GM18520 (cell line): Measurements from ENCODE around the gene RHOT2.
"Not testable (repeated sequence)": the region's sequence is repeated elsewhere in the genome, so short reads cannot be mapped to it uniquely, and the experiment has no call there.

ENCODE experiments used
- ATAC-seq: cut with Tn5 transposase; IDR thresholded peaks from one replicate; pipeline ENCODE4 v1.9.1; 2021; ENCODE audit not compliant: unreplicated experiment

Gene RHOT2

GRCh38 chr16:712740-713250, 44.9 kb downstream of the RHOT2 start:
- not testable (repeated sequence) for ATAC-seq

GRCh38 chr16:714079-714478, 46.1 kb downstream of the RHOT2 start:
- ATAC-seq: no peak

- peak; percentile 59 for ATAC-seq
Measured at GRCh38 chr16:714558-715476, 46.9 kb downstream of the RHOT2 start, which contains the start of gene METRN. Gene METRN, plus strand, starts transcription at chr16:715118. Its CDS starts 172 bp downstream, at chr16:715290.

DNA sequence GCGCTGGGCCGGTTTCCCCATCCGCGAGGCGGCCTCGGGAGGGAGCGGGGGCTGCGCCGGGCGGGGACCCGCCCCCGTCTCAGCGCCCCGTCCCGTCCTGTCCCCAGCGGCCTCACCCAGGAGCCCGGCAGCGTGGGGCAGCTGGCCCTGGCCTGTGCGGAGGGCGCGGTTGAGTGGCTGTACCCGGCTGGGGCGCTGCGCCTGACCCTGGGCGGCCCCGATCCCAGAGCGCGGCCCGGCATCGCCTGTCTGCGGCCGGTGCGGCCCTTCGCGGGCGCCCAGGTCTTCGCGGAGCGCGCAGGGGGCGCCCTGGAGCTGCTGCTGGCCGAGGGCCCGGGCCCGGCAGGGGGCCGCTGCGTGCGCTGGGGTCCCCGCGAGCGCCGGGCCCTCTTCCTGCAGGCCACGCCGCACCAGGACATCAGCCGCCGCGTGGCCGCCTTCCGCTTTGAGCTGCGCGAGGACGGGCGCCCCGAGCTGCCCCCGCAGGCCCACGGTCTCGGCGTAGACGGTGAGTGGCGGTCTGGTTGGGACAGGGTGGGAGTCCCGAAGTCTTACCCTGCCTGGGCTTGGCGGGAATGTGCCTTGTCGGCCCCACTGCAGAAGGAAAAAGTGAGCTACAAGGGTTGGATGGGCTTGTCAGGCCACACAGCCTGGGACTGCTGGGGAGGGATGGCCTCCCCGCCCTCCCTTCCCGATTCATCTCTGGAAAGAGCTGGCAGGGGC, 47.7 kb downstream of the RHOT2 start:
- no peak for ATAC-seq

DNA sequence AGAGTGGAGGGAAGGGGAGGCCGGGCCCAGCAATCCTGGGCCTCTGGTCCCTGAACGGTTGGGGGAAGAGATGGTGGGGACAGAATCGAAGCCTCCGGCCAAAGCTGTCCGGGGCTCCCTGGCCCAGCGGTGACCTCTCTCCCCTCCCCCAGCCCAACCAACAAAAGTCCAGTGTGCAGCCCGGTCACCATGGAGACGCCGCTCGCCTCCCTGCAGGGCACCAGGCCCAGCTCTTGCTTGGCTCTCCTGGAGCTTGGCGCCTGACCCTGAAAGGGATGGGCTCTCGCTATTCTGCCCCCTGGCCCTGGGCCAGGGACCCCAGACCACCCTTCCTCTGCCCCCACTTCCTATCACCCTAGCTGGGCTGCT, 48.3 kb downstream of the RHOT2 start:
- no peak for ATAC-seq

DNA sequence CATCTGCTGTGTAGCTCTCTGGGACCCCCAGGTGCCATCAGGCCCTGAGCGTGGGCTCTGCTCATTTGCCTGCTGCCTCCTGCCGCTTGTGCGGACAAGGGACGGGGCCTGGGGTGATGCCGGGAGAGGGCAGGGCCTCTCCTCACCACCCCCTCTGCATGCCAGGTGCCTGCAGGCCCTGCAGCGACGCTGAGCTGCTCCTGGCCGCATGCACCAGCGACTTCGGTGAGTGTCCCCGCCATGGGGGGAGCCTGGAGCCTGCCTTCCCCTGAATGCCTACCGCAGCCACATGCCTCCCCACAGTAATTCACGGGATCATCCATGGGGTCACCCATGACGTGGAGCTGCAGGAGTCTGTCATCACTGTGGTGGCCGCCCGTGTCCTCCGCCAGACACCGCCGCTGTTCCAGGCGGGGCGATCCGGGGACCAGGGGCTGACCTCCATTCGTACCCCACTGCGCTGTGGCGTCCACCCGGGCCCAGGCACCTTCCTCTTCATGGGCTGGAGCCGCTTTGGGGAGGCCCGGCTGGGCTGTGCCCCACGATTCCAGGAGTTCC, 48.9 kb downstream of the RHOT2 start:
- ATAC-seq: no peak

GRCh38 chr16:717450-718245, 49.7 kb downstream of the RHOT2 start:
- no peak for ATAC-seq

DNA sequence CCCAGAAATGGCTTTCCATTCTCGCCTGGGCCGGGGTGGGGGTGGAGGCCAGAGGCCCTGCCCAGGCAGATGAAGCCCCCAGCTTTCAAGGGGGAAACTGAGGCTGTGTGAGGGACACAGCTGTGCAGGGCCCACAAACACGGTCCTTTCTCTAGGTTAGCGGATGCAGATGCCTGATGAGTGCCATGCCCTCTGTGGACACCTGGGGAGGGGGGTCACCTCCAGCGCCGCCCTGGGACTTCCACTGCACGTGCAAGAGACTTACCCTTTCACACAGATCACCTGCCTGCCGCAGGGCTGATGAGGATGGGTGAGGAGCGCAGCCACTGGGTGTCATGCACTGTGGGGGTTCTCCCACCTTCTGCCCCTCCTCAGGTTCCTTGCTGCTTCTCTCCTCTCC, 50.5 kb downstream of the RHOT2 start:
- ATAC-seq: no peak

GRCh38 chr16:718922-719321, 51.0 kb downstream of the RHOT2 start:
- ATAC-seq: no peak

GRCh38 chr16:719815-720446, 52.0 kb downstream of the RHOT2 start:
- no peak for ATAC-seq

DNA sequence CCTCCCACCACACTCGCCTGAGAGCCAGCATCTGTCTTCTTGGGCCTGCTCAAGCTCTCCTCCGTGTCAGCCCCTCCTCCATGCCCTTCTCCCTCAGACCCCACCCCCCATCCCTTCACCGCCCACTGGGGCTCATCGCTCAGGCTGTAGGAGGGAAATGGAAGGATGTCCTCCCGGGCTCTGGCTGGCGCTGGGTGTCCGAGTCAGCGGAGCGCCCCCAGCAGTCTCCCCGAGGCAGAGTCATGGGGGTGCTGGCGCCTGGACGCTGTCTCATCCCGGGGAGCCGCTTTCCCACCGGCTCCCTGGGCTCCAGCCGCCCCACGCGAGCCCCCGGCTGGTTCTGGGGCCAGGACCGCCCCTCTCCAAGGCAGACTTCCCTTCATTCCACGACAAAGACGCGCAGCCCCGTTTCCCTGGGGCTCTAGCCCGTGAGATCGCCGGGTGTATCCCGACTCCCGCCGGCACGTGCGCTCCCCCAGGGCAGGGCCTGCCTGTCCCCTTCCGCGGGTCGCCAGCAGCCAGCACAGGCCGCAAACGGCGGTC, 52.6 kb downstream of the RHOT2 start:
- ATAC-seq: no peak

DNA sequence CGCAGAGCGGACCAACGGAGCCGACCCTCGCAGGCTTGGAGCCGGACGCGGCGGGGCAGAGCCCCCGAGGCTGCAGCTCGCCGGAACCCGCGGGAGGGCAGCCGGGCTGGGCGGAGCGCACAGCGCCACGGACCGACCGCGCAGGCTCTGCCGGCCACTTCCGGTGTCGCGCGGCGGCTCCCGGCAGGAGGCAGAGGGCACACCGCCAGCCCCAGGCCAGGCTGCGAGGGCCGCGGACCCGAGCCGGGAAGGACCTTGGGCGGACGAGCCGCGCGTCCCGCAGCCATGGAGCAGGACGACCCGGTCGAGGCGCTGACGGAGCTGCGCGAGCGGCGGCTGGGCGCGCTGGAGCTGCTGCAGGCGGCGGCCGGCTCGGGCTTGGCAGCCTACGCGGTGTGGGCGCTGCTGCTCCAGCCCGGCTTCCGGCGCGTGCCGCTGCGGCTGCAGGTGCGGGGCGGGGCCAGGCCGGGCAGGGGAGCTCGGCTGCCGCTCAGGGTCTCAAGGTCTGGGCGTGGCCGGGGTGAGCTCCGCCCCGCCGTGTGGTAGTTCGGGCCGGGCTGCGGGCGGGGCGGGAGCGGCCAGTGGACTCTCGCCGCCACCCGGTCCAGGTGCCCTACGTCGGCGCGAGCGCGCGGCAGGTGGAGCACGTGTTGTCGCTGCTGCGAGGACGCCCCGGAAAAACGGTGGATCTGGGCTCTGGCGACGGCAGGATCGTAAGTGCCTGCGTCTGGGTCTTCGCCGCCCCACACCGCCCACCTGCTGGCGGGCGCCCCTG, 53.2 kb downstream of the RHOT2 start, which contains the start of gene ANTKMT:
Gene ANTKMT, plus strand, starts transcription at position 157 of the 775 bp plus-strand sequence. Its CDS starts 129 bp downstream, at position 286.
- peak; percentile 74 for ATAC-seq

- ATAC-seq: no peak
Measured at GRCh38 chr16:721765-722540, 54.0 kb downstream of the RHOT2 start.

DNA sequence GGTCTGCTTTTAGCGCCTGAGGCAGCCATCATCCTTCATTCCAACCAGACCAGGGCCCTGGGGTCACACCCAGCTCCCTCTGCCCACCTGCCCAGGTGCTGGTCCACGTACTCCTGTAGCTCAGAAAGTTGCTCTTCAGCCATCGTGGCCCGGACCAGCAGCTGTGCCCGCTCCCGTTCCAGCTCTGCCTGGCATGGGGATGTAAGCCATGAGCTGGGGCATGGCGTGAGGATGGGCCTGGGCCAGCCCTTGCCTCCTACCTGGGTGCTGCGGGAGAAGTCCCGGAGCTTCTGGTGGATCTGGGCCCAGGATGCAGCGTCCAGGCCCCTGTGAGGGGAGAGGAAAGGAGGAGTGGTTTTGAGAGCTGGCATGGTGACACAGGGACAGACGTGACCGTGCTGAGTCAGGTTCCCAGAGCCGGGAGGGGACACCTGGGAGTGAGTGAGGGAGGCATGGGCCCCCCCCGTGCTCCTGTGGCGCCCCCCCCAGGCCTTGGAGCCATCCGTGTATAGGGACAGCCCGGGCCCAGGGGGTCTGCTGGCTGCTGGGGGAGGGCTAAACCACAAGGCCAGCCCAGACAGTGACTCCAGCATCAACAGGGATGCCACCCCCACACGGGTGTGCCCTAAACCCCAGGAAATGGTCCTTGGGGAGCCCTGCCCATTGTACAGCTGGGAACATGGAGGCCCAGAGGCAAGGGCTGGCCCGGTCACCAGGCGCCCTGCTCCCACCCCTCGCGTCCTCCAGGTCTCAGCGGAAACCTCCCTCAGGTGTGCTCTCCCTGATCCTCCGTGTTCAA, 55.1 kb downstream of the RHOT2 start:
- no peak for ATAC-seq

DNA sequence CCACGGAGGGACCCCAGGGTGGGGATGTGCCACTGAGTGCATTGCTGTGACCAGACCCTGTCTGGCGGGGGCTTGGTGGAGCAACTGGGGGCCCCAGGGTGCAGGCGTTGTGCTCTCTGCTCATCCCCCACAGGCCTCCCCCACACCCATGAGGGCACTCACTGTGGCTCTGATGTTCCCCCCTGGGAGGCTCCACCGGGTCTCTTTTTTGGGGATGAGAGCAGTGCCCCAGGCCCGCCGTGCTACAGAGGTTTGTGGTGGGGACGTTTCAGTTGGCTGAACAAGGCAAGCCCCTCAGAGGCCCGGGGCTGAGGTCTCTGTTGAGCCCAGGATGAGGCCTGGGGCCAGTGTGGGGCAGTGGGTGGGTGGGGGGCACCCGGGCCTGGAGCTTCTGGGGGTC, 55.8 kb downstream of the RHOT2 start:
- ATAC-seq: no peak
